ENCODE results near the gene TRIM7.
"Not testable (repeated sequence)": the region's sequence is repeated elsewhere in the genome, so short reads cannot be mapped to it uniquely, and the experiment has no call there.

Gene TRIM7

DNA sequence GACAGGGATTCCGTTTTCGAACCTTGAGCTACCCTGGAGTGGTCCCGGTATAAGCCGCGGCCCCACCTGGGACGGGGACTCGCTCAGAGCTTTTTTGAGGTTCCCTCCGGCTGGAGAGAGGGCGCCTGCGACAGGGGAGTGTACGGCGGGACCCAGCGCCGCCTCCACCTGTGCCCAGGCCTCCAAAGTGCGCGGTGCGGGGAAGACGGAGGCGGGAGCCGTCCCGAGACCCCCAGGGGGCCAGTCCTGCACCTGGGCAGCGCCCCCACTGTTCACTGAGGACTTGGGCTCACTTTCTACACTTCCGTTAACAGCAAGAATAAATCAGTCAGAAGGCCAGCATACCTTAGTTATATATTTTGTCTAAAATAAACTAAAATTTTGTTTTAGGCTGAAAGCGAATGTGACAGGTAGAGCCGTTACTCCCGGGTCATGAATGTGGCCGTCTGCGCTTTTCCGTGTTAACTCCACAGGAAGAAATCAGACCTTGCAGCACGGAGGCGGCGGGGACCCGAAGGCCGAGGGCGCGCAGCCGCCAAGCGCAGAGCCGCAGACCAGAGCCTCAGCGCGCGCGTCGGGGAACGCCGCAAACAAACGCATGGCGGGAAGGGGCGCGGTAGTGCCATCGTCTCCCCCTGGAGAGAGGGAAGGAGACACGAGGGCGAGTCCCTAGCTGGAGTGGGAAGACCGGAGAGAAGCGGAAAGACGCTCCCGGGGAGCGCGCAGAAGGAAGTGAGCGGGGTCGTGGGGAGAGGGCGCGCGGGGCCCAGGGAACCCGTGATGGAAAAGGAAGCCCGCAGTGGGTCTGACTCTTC lies 14.1 kb downstream of the TRIM7 start:
- peak; percentile 69 for DNase-seq

DNA sequence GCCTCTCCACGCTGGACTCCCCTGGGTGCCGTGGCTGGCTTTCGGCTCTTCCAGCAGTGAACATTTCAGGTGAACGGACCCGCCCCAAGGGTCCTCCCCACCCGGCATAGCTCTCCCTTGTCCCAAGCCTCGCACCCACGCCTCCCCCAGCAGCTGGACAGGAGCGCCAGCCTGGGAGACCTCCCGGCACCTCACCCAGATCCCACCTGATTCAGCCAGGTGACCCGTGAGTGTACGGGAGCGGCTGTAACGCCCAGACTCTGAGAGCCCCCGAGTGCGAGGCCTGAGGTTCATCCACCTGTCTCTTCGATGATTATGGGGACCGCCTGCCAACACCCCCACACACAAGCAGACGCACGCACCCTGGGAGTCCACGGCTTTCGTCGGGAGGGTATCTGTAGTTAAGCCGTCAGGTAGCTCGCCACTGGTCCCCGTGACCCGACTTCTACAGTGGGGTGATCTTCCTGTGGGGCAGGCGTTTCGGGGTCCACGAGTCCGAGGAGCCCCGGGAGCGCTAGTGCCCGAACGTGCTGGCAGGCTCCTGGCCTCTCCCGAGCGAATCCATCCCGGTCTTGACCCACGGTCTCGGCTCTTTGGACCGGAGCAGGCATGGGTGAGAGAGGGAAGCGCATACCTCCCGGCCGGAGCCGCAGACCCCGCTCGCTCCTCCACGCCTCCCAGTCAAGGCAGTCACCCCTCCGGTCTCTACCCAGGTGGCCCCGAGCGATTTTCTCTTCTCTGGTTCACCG lies 14.9 kb downstream of the TRIM7 start:
- DNase-seq, result no peak

DNA sequence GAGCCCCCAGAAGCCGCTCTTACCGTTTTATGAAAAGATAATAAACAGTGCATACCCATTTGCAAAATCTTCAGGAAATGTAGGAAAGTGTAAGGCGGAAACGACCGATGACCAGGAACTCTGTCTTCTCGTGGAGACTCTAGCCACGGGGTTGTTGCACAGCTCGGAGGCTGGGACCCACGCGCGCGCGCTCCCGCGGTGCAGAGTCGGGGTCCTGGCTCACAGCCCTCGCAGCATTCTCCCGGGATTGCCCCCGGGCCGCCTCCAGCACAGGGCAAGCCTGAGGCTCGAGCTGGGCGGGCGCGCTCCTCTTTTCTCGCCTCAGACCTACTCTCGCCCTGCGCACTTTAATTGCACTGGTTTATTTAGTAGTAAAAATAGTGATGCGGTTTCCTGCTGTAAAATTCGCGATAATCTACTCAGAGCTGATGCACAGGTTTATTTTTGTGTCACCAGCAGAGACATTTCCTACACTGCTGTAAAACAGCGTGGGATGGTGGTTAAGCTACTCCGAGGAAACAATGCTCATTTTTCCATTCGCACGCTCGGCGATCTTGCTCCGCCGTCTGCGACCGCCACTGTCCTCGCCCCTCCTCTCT lies 15.5 kb downstream of the TRIM7 start:
- peak; percentile 44 for DNase-seq

DNA sequence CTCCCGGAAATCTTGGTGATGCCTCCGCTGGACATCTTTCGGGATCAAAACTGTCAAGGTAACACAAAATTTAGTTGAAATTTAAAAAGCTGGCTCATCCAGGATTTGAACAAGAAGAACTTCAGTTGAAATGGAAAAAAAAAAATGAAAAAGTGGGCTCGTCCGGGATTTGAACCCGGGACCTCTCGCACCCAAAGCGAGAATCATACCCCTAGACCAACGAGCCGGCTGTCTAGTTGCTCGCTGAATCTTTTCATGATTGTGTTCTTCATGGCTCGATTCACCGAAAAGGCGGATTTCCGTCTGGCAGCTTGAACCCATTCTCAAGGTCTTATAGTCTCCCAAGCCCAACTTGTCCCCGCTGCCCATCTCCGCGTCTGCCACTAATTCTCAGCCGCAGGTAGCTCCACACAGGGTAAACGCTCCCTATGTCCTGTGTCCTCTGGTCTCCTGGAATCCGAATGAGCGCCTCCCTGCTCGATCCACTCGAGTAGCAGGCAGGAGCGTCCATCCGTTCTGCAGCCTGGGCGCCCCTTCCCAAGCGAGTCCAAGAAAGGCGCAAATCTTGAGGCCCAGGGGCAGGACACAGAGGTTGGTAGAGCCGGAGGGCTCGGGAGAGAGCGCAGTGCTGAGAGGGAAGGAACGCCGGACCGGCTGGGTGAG lies 16.2 kb downstream of the TRIM7 start:
- DNase-seq, result peak; percentile 89

DNA sequence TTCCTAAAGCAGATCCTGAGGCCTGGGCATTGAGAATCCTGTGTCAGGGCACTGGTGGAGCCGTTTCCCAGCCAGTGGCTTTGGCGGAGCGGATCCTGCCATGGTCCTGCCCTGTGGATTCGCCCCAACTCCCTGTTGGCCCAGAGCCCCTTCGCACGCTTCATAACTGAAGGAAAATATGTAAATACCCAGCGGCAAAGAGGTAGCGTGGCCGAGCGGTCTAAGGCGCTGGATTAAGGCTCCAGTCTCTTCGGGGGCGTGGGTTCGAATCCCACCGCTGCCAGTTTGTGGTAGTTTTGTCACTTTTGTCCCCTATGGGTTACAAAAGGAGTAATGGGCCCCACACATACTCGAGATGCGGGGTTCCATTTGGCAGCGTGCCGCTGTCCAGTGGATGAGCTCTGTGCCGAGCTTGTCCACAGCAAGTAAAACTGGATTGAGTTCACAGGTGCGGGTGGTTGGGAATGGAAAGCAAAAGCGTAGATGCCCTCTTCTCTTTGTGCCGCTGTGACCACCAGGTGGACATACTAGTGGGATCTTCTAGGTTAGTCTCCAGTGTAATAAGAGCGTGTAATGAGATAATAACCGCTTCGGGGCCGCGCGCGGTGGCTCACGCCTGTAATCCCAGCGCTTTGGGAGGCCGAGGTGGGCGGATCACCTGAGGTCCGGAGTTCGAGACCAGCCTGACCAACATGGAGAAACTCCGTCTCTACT lies 17.3 kb downstream of the TRIM7 start:
- peak; percentile 83 for DNase-seq

DNA sequence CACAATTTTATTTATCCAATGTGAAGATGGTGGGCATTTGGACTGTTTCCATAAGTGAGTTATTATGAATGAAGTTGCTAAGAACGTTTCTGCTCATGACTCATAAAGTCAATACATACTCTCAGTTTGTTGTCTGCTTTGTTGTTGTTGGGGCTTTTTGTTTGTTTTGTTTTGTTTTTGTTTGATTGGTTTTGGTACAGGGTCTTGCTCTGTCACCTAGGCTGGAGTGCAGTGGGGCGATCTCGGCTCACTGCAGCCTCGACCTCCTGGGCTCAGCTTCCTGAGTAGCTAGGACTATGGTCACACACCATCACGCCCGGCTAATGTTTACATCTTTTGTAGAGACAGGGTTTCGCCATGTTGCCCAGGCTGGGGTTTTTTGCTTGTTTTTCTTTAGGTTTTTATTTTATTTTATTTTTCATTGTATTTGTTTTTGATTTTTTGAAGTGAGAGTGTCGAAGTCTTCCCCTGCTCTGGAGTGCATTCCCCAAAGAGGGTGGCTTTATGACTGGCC lies 18.0 kb downstream of the TRIM7 start:
- DNase-seq, result no peak

DNA sequence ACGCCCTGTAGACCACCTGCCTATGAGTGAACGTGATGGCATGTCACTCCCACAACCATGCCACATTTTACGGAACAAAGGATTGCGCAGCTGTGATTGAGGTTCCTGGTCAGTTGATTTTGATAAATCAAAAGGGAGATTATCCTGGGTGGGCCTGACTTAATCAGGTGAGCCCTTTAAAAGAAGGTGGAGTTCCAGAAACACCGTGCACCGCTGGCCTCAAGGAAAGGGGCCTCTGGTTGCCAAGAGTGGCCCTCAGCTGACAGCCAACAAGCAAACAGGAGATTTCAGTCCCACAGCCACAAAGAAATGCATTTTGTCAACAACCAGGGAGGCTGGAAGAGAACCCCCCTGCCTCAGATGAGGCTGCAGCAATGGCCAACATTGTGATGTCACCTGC lies 19.0 kb downstream of the TRIM7 start:
- no peak for DNase-seq

DNA sequence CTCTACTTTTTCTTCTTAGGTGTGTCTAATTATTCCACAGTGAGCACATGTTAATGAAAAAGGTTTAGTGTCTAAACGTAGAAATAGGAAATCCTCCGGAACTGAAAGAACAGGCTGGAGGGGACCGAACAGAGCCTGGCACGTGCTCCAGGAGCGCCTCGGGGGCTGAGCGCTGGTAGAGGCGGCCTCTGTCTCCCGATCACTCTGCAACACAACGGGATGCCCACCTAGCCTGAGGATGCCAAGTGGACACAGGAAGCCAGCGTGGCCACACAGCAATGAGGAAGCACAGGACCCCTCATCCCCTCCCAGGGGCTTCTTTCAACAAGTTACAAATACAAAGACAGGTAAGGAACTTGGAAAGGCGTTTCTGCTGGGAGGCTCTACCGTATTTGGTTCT lies 19.4 kb downstream of the TRIM7 start:
- no peak for DNase-seq

DNA sequence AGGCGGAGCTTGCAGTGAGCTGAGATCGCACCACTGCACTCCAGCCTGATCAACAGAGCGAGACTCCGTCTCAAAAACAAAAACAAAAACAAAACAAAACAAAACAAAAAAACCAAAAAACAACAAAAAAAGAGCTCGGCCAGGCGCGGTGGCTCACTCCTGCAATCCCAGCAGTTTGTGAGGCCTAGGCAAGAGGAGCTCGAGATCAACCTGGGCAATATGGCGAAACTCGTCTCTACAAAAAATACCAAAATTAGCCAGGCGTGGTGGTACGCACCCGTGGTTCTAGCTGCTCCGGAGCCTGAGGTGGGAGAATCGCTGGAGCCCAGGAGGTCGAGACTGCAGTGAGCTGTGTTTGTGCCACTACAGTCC lies 20.2 kb downstream of the TRIM7 start:
- DNase-seq, result no peak

DNA sequence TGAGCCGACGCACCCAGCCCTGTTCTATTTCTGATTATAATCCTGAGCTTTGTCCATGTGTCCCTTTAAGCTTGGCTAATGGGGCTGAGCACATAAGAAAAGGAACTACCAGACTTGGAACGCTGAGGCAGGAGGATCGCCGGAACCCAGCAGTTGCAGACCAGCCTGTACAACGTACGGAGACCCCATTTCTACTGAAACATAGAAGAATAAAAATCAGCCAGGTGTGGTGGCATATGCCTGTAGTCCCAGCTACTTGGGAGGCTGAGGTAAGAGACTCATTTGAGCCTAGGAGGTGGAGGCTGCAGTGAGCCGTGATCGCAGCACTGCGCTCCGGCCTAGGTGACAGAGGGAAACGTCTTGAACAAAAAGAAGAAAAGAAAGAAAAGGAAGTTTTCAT lies 22.3 kb downstream of the TRIM7 start:
- no peak for DNase-seq

DNA sequence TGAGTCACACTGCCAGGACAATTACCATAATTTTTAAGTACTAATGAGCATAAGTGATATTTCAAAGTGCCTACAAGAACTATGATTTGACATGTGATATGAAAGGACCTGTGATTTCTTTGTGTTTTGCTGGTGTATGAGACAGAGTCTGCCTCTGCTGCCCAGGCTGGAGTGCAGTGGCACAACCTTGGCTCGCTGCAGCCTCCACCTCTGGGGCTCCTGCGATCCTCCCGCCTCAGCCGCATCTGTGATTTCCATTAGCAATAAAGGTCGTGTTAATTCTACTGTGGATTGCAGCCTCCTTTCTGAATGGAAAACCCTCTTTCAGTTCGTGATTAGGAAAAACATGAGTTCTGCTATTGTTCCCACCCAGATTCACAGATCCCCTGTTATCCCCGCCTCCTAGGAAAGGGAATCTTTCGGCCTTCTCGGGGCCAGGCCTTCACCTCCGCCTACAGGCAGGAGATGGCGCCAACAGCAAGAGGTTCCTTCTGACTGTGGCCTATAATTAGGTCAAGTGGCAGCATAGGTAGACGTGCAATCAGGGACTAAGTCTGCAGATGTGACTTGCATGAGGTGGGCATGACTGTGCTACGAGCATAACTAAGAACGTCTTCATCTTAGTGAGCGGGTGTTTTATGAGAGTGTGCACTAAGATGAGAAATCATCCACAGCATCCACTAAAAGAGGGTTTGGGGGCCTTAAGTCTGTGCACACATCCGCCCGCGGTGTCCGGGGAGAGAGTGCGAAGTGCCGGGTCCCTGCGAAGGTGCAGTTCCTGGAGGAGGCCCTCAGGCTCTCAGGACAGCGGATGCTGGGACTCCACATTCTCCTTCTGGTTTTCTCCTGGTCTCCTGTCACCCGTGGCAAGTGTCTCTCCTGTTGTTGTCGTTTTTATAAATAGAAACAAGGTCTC lies 23.1 kb downstream of the TRIM7 start:
- peak; percentile 70 for DNase-seq

DNA sequence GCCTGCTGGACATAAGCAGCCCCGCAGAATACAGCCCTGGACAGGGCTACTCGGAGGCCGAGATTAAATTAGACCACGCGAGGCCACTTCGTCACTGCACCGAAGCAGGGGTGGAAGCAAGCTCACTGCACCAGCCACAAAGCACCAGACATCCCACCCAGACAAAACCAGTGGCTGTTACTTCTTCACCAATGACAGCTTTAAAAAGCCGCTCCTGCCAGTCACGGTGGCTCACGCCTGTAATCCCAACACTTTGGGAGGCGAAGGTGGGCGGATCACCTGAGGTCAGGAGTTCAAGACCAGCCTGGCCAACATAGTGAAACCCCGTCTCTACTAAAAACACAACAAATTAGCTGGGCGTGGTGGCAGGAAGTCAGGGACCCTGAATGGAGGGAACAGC lies 27.4 kb downstream of the TRIM7 start:
- DNase-seq, result not testable (repeated sequence)

DNA sequence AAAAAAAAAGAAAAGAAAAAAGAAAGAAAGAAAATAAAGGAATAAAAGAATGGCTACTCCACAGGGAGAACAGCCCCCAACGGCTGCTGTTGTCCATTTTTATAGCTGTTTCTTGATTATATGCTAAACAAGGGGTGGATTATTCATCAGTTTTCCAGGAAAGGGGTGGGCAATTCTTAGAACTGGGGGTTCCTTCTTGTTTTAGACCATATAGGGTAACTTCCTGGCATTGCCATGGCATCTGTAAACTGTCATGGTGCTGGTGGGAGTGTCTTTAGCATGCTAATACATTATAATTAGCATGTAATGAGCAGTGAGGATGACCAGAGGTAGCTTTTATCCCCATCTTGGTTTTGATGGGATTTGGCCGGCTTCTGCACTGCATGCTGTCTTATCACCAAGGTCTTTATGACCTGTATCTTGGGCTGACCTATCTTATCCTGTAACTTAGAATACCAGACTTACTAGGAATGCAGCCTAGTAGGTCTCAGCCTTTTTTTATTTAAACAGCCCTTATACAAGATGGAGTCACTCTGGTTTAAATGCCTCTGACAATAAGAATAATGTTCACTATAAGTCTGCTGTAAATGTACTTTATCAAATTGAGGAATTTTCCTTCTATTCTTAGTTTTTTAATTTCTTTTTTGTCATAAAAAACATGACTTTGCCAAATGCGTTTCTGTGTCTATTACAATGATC lies 28.6 kb downstream of the TRIM7 start:
- no peak for DNase-seq

DNA sequence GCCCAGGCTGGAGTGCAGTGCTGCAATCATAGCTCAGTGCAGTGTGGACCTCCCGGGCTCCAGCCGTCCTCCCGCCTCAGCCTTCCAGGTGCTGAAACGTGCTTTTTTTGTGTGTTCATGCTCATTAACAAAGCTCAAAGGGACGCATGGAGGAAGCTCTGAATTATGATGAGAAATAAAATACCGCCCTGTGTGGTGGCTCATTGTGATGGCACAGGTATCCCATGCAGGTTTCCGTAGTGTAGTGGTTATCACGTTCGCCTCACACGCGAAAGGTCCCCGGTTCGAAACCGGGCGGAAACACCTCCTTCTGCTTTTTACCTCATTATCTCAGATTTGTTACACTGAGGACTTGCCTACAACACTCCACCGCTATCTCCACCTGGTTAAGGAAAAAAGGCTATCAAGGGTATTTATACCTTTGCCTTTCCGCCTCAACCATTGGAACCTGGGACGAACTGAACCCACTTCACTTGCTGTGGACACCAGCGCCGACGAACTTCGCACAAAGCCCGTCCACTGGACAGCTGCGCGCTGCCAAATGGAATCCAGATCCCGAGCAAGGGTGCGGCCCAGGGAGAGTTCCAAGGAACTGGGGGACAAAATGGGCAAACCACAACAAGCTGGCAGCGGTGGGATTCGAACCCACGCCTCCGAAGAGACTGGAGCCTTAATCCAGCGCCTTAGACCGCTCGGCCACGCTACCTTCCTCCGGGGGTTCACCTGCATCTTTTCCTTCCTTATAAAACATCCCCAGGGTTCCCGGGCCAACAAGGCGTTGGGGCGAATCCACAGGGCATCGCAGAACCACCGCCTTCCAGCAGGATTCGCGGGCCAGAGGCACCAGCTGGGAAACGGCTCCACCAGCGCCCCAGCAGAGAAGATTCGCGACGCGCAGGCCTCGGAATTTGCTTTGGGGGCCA lies 31.3 kb downstream of the TRIM7 start:
- DNase-seq, result no peak

DNA sequence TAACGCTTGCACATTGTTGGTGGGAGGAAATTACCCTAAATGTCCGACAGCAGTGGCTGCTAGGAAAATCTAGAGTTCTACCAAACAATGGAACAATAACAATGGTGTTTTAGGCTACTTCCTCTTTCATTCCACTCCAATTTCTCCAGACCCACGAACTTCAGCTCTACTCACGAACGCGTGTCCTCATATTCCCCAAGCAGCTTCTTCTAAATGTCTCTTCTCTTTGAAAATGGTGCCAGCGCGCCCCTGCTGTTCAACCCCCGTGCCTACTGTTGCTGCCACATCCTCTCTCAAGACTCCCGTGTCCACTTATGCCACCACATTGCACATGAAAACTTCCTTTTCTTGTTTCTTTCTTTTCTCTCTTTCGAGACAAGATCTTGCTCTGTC lies 32.0 kb downstream of the TRIM7 start:
- DNase-seq, result no peak

DNA sequence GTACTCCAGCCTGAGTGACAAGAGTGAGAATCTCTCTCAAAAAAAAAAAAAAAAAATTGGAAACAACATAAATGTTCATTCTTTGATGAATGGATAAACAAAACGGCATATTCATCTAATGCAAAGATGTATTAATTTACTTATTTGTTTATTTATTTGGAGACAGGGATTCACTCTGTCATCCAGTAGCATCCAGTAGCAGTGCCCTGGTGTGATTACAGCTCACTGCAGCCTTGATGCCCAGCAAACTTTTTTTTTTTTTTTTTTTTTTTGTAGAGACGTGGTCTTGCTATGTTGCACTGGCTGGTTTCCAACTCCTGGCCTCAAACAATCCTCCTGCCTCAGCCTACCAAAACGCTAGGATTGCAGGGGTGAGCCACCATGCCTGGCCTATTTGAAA lies 33.2 kb downstream of the TRIM7 start:
- no peak for DNase-seq

DNA sequence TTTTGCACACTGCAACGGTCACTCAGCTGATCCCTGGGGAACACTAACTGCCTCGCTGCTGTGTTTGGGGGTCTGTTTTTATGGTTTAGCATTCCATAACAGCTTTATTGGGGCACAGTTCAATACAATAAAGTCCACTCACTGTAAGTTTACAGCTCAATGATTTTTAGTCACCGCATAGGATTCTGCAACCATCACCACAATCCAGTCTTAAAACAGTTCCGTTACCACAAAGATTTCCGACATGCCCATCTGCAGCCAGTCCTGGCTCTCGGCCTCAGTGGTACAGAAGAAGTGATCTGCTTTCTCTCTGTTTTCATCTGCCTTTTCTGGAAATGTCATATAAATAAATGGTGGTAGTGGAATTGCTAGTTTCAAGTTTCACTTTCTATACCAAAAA lies 34.0 kb downstream of the TRIM7 start:
- DNase-seq, result no peak

DNA sequence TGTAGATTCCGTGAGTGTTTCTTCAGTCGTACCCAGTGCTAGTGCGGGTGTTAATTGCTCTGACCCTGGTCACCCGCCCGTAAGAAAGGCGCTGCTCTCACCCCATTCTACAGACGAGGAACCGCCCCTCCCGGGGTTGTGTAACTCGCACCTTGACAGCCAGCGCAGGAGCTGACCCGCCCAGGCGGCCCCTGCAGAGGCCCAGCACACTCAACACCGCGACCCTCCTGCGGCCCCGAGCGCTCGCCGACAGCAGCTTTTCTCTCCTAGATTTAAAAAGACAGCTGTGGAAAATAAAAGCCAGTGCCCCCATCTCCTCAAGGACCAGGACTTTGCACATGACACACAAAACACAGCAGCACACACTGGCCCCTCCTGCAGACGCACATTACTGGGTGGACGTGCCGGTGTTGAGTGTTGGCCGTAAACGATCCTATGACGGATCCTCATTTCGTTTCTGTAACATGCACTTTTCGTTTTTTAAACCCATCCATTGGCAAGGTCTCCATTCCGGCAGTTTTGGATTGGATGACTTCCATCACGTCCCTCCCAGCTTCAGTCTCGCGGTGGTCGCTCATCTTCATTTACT lies 34.7 kb downstream of the TRIM7 start:
- peak; percentile 27 for DNase-seq
